Astrocyte (in vitro differentiated cells and primary cell): ENCODE results near the gene DCP1B. TPM values are rescaled to one million over a fixed set of nuclear protein-coding genes. Genes with fewer than 3 reads are reported as not detected.

Experiments used
- DNase-seq: peaks from one replicate; pipeline ENCODE4 v3.0.0-alpha.2; 2010; ENCODE audit warnings: low read depth
- FAIRE-seq: peaks from 2 replicates; lab custom pipeline; 2011; peaks lifted over from hg19 to GRCh38; lab: Jason Lieb, UNC
- H2AFZ ChIP-seq: 2 replicates; pipeline ENCODE4 v1.6.0; 2012; ENCODE audit warnings: low read depth, low read length, inconsistent platforms
- H3K27ac ChIP-seq: 2 replicates; pipeline ENCODE4 v1.5.1; 2011; ENCODE audit warnings: low read depth, low read length, inconsistent platforms
- H3K27me3 ChIP-seq: 2 replicates; pipeline ENCODE4 v1.6.0; 2011; ENCODE audit warnings: low read length, inconsistent platforms; ENCODE audit not compliant: insufficient read depth
- H3K36me3 ChIP-seq: 2 replicates; pipeline ENCODE4 v1.5.1; 2011; ENCODE audit warnings: low read length, inconsistent platforms; ENCODE audit not compliant: insufficient read depth
- H3K4me1 ChIP-seq: 2 replicates; pipeline ENCODE4 v1.5.1; 2011; ENCODE audit warnings: low read length, inconsistent platforms; ENCODE audit not compliant: insufficient read depth
- H3K4me2 ChIP-seq: 2 replicates; pipeline ENCODE4 v1.6.0; 2012; ENCODE audit warnings: low read length, inconsistent platforms
- H3K4me3 ChIP-seq: 2 replicates; pipeline ENCODE4 v1.5.1; 2011; ENCODE audit warnings: low read depth, mild to moderate bottlenecking, low read length, inconsistent platforms; ENCODE audit not compliant: insufficient read depth
- H3K79me2 ChIP-seq: 2 replicates; pipeline ENCODE4 v1.6.0; 2012; ENCODE audit warnings: mild to moderate bottlenecking, low read length, inconsistent platforms; ENCODE audit not compliant: insufficient read depth
- H3K9ac ChIP-seq: 2 replicates; pipeline ENCODE4 v1.6.0; 2012; ENCODE audit warnings: mild to moderate bottlenecking, low read length, inconsistent platforms
- H3K9me3 ChIP-seq: 2 replicates; pipeline ENCODE4 v1.5.1; 2012; ENCODE audit warnings: low read depth, mild to moderate bottlenecking, low read length, inconsistent platforms; ENCODE audit not compliant: insufficient read depth
- H4K20me1 ChIP-seq: 2 replicates; pipeline ENCODE4 v1.6.0; 2012; ENCODE audit warnings: low read length, inconsistent platforms; ENCODE audit not compliant: insufficient read depth
- H3K27ac Mint-ChIP-seq: one replicate; pipeline ENCODE4 v1.8.0; 2021; ENCODE audit warnings: mild to moderate bottlenecking, mixed read lengths; ENCODE audit not compliant: unreplicated experiment
- H3K27me3 Mint-ChIP-seq: one replicate; pipeline ENCODE4 v1.8.0; 2021; ENCODE audit warnings: low read depth, mixed read lengths; ENCODE audit not compliant: unreplicated experiment
- H3K36me3 Mint-ChIP-seq: one replicate; pipeline ENCODE4 v1.8.0; 2021; ENCODE audit warnings: low read depth, mixed read lengths; ENCODE audit not compliant: unreplicated experiment
- H3K4me1 Mint-ChIP-seq: one replicate; pipeline ENCODE4 v1.8.0; 2021; ENCODE audit warnings: low read depth, mixed read lengths; ENCODE audit not compliant: unreplicated experiment
- H3K4me3 Mint-ChIP-seq: one replicate; pipeline ENCODE4 v1.8.0; 2021; ENCODE audit warnings: mild to moderate bottlenecking, moderate library complexity, mixed read lengths; ENCODE audit not compliant: unreplicated experiment
- H3K9me3 Mint-ChIP-seq: one replicate; pipeline ENCODE4 v1.8.0; 2021; ENCODE audit warnings: mild to moderate bottlenecking, mixed read lengths; ENCODE audit not compliant: unreplicated experiment
- EZH2 ChIP-seq: IDR thresholded peaks from 2 replicates; pipeline ENCODE4 v1.6.1; 2012; ENCODE audit warnings: mild to moderate bottlenecking, low read length, inconsistent platforms; ENCODE audit not compliant: insufficient read depth
- total RNA-seq: library from RNA; stranded (reverse); gene quantifications from 2 replicates; pipeline ENCODE4 v1.2.1, GENCODE V29; 2021
- TF ChIP-seq, protein P1 (sequence below): IDR thresholded peaks from 2 replicates; pipeline ENCODE4 v1.5.1; 2011; ENCODE audit warnings: low read depth, mild to moderate bottlenecking, inconsistent platforms, low read length, moderate library complexity; ENCODE audit not compliant: insufficient read depth

DCP1B gene
- total RNA-seq, 1 donor from 2014 or later, result 13.1 TPM

DNA sequence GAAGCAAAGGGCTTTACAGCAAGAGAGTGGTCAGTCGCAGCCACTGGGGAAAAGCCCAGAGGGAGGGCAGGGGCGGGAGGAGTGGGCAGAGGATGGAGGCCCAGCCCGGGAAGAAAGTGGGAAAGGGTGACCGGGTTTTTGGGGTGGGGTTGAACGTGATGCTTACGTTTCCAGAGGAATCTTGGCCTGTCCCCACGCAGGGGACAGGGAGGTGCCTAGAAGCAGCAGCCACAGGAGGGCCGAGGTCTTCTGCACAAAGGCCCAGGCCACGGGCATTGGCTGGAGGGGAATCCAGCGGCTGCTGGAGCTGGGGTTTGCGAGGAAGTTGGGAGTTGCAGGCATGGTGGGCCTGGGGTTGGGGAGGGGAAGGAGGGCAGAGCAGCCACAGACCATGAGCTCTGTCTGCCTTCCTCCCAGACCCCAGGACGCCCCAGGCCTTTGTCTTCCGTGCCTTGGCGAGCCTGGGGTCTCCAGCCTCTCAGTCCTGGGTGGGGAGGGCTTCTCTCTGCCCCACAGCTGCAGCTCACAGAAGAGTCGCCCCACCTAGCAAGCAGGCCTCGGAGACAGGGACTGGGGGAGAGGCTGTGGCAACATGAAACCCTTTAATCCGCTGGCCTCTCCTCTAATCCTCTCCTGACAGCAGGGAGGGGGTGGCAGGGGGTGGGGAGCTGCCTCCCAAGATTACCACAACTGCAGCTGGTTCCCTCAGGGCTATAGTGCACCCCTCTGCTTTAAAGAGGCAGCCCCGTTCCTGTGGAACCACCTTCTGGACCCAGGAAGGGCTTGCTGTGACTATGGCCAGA lies 86.0 kb downstream of the DCP1B start, which contains the start of gene CACNA2D4:
Gene CACNA2D4, minus strand, starts transcription at position 572 of the 803 bp plus-strand sequence. Its CDS starts 179 bp downstream, at position 393.
- Mint-ChIP-seq H3K27me3 (peaks cover 18% of the 10 kb centered on the region), H3K4me3 (no peak within 1 kb of the TSS), H3K36me3 (no peaks in the 10 kb centered on the region), H3K9me3 (no peaks in the 10 kb centered on the region), H3K4me1 (peaks cover 3% of the 10 kb centered on the region), H3K27ac (peak within 1 kb of the TSS; percentile 84)
- H4K20me1 ChIP-seq, result no peaks in the 10 kb centered on the region
- DNase-seq, result no peak
- H3K9ac ChIP-seq, result no peak within 1 kb of the TSS
- no peaks in the 10 kb centered on the region for H3K79me2 ChIP-seq
- no peak within 1 kb of the TSS for H2AFZ ChIP-seq
- H3K4me3 ChIP-seq, result no peak within 1 kb of the TSS
- H3K36me3 ChIP-seq, result no peaks in the 10 kb centered on the region
- no peak within 1 kb of the TSS for H3K4me2 ChIP-seq
- no peaks in the 10 kb centered on the region for H3K4me1 ChIP-seq
- peaks cover 5% of the 10 kb centered on the region for H3K27me3 ChIP-seq
- TF ChIP-seq EZH2, result no peak
- TF ChIP-seq, protein P1, sequence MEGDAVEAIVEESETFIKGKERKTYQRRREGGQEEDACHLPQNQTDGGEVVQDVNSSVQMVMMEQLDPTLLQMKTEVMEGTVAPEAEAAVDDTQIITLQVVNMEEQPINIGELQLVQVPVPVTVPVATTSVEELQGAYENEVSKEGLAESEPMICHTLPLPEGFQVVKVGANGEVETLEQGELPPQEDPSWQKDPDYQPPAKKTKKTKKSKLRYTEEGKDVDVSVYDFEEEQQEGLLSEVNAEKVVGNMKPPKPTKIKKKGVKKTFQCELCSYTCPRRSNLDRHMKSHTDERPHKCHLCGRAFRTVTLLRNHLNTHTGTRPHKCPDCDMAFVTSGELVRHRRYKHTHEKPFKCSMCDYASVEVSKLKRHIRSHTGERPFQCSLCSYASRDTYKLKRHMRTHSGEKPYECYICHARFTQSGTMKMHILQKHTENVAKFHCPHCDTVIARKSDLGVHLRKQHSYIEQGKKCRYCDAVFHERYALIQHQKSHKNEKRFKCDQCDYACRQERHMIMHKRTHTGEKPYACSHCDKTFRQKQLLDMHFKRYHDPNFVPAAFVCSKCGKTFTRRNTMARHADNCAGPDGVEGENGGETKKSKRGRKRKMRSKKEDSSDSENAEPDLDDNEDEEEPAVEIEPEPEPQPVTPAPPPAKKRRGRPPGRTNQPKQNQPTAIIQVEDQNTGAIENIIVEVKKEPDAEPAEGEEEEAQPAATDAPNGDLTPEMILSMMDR, result no peak
- H3K9me3 ChIP-seq, result no peaks in the 10 kb centered on the region
- no peak within 1 kb of the TSS for H3K27ac ChIP-seq
- no peak for FAIRE-seq

DNA sequence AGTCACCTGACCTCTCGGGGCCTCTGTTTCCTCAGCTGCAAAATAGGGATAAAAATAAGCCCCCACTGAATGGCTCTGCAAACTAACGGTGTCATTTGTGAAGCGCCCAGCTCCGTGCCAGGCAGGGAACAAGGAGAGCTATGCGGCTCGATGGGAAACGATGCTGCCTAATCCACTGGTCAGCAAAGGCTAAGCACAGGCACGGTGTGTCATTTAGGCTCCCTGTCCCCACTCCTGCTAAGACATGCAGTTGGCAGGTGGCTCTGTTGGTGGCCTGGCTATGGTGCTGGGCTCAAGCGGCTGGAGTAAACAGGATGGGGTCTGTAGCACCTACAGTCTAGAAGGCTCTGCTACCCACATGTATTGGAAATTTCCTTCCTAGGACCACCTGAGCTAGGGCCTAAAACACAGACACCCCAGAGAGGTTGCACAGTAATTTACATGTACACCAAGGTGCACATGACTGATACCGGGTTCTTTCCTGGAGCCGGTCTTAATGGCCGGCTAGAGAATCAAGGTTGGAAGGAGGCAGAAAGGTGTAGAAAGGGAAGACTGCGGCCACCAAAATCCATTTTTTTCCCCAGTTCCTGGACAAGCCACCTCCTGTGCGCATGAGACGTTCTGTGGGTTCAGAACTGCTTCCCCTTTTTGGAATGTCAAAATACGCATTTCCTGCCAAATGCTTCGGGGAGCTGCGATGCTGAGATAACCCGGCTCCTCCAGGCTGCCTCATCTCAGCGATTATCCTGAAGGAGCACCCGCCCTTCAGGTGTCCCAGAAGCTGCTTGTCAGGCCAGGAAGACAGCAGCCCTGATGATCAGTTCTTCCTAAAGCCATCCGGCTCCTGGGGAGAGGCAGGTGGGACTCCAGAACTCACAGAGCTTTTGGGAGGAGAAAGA lies 86.8 kb downstream of the DCP1B start:
- Histone ChIP-seq H3K9me3 (no peaks in the 10 kb centered on the region), H3K36me3 (no peaks in the 10 kb centered on the region), H3K79me2 (no peaks in the 10 kb centered on the region), H2AFZ (no peak overlapping the region), H3K9ac (no peak overlapping the region), H3K4me2 (no peak overlapping the region), H3K4me3 (no peak overlapping the region), H3K27ac (no peak overlapping the region), H3K27me3 (peaks cover 5% of the 10 kb centered on the region), H3K4me1 (no peaks in the 10 kb centered on the region), H4K20me1 (no peaks in the 10 kb centered on the region)
- DNase-seq, result no peak
- Mint-ChIP-seq H3K36me3 (no peaks in the 10 kb centered on the region), H3K27ac (no peak overlapping the region), H3K4me1 (peaks cover 3% of the 10 kb centered on the region), H3K9me3 (no peaks in the 10 kb centered on the region), H3K4me3 (no peak overlapping the region), H3K27me3 (peaks cover 16% of the 10 kb centered on the region)
- TF ChIP-seq EZH2, result no peak
- TF ChIP-seq, protein P1, result no peak
- FAIRE-seq, result no peak
